HG02763 (cell line): ENCODE data around the gene CIRBP.

ENCODE experiments used
- ATAC-seq: cut with Tn5 transposase; IDR thresholded peaks from one replicate; pipeline ENCODE4 v1.9.1; 2021; ENCODE audit warnings: mild to moderate bottlenecking, moderate library complexity; ENCODE audit not compliant: unreplicated experiment

Gene CIRBP

GRCh38 chr19:1278074-1278473 lies 8.9 kb downstream of the CIRBP start:
- ATAC-seq, result no peak

GRCh38 chr19:1278713-1279660 lies 9.9 kb downstream of the CIRBP start:
- ATAC-seq, result no peak

DNA sequence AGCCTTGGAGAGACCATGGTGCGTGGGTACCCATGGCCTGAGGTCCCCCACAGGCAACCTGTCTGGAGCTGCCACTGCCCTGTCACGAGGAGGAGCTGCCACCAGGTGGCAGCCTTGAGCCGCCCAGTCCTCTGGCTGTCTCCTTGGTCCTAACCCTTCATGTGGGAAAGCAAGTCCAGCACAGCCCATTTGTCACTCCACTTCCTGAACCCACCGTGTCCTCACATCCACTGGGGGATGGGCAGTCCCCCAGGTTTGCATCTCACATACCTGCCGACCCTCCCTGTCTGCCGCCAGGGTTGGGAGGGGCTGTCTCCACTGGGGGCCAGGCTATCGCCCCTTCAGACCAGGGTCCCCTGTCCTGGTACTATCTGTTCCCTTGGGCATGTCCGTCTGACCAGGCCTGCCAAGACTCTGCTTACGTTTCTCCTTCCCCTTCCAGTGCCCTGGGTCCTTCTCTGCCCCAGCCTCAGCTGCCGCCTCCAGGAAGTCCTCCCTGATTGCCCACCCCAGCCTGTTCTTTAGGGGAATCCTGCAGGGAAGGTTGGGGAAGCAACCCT lies 10.7 kb downstream of the CIRBP start:
- no peak for ATAC-seq

- ATAC-seq, result no peak
Measured at GRCh38 chr19:1280636-1281568, 11.8 kb downstream of the CIRBP start.

DNA sequence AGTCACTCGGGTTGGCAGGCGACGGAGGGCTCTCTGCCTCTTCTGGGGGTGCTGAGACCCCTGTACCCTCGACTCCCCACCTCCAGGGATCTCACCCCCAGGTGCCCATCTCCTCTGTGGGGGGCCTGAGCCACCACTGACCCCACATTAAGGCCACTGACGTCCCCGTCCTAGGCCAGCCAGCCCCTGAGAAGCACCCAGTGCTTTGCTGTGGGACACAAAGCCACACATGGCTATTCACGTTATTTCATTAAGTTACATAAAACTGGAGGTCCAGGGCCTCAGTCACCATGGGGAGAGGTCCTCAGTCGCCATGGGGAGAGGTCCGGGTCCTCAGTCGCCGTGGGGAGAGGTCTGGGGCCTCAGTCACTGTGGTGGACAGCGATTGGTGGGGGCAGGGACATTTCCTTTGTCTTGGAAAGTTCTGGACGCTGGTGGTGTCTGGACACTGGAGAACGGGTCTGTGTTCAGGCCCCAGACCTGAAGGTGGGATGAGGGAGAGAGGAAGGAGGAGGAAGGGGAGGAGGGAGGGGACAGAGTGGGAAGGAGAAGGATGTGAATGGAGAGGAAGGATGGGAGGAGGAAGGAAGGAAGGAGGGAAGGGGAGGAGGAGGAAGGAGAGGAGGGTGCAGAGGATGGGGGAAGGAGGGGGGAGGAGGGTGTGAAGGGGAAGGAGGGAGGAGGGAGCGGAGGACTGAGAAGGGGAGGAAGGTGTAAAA lies 12.6 kb downstream of the CIRBP start:
- ATAC-seq, result no peak

GRCh38 chr19:1282588-1283206 lies 13.6 kb downstream of the CIRBP start:
- no peak for ATAC-seq

DNA sequence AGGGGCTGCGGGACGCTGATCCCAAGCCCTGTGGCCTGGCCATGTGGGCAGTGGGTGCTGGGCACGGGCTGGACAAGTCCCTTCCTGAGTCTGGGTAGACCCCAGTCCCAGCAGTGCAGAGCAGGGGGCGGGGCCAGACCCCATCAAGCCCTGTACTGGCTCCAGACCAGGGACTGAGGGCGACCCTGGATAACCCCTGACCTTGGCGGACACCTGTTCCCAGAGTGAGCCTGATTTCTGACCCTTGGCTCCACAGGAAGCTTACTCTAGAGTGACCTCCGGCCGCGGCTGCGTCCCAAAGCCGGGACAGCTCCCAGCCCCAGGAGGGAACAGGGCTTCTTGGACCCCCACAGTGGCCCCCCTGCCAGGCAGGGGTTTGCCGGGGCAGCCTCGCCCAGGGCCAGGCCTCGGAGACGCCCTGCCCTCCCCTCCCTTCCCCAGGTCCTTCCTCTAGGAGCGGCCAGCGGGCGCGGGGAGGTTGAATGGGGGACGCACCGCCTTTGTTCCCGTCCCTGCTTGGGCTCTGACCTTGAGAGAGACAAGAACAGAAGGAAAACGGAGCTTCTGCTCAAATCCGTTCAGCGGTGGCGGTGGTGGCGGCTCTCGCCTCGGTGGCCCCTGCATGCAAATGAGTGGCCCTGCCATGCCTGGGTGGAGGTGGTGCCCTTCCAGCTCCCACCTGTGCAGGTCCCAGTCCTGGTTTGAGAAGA lies 14.2 kb downstream of the CIRBP start:
- ATAC-seq, result no peak

DNA sequence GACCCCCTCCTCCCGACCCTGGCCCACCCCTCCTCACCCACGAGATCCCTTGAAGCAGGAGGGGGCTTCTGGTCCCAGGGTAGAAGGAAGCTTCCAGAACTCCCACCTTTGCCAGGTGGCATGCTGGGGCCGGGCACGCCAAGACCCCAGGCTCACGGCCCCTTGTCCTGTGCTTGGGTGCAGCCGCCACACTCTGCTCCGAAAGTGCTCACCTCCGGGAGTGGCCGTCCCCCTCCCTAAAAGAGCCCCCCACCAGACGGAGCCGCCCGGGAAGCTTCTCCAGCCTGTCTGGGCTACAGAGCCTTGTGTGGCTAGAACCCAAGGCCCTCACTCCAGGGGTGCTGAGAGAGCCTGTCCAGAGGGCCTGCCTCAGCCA lies 14.8 kb downstream of the CIRBP start:
- ATAC-seq, result no peak

- ATAC-seq, result no peak
Measured at GRCh38 chr19:1284293-1284978, 15.3 kb downstream of the CIRBP start.

- ATAC-seq, result no peak
Measured at GRCh38 chr19:1284979-1285736, 16.0 kb downstream of the CIRBP start.

GRCh38 chr19:1285737-1286360 lies 16.7 kb downstream of the CIRBP start, which contains the start of gene EFNA2:
Gene EFNA2, plus strand, starts transcription at chr19:1285873. Its CDS starts 296 bp downstream, at chr19:1286169.
- ATAC-seq, result no peak

GRCh38 chr19:1286487-1287353 lies 17.6 kb downstream of the CIRBP start:
- no peak for ATAC-seq

- no peak for ATAC-seq
Measured at GRCh38 chr19:1287354-1288225, 18.5 kb downstream of the CIRBP start.

DNA sequence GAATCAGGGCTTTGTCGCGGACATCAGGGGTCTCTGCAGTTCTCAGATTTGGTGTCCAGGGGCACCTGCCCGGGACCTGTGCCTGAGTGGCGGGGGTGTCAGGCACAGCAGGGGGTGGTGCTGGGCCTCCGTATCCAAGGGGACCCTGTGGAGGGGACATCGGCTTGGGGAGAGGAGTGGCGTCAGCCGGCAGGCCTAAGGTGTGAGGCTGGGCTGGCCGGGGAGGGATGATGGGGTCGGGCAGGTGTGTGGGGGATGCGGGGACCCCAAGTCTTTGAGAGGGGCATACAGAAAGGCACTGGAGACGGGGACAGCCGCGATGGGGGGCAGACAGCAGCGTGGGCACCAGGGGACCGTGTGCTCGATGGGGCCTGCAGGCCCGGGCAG lies 19.1 kb downstream of the CIRBP start:
- ATAC-seq, result no peak

DNA sequence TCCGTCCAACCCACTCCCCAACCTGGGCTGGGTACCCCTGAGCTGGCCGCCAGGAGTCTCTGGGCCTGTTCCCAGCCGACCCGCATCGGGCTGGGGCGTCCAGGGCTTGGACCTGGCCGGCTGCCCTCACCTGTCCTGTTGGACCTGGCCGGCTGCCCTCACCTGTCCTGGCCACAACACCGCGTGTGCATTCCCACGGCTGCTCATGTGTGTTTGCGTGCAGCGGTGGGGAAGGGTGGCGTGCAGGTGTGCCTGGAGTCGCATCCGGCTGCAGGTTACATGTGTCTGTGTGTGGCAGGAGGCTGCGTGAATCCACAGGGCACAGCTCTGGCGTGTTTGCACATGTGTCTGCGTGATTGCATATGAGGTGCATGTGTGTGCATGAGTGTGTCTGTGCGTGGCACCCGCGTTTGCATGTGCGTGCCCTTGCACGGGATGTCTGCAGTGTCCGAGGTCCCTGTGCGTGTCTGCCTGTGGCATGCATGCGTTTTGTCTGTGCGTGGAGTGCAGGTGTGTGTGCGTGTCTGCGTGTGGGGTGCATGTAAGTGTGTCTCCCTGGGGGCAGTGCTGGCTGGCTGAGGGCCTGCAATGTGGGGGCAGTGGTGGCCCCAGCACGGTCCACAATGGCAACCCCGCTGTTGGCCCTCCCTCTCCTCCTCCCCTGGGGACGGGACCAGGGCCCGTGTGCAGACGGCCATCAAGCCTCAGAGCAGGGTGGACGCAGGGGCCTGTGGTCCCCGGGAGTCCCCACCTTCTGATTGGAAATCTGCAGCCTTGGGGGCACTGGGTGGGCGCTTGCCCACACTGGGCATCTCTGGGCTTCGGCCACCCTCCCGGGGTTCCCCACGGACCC lies 19.9 kb downstream of the CIRBP start:
- no peak for ATAC-seq
